H7 (cell line): Measurements from ENCODE around the gene GRIK4. TPM values are rescaled to one million over a fixed set of nuclear protein-coding genes. Genes with fewer than 3 reads are reported as not detected.
"Not testable (repeated sequence)": the region's sequence is repeated elsewhere in the genome, so short reads cannot be mapped to it uniquely, and the experiment has no call there.

ENCODE experiments used
- DNase-seq: peaks from one replicate; pipeline ENCODE4 v3.0.0; 2012
- H3K27me3 ChIP-seq: 2 replicates; pipeline ENCODE4 v1.6.0; 2011; ENCODE audit warnings: mild to moderate bottlenecking, low read length; ENCODE audit not compliant: control insufficient read depth, insufficient read depth
- H3K36me3 ChIP-seq: replicated peaks from 2 replicates; pipeline ENCODE4 v1.5.1; 2011; ENCODE audit warnings: low read length; ENCODE audit not compliant: control insufficient read depth, insufficient read depth
- H3K4me3 ChIP-seq: 2 replicates; pipeline ENCODE4 v1.5.1; 2011; ENCODE audit warnings: low read depth, mild to moderate bottlenecking, control low read depth, low read length, moderate library complexity; ENCODE audit not compliant: insufficient read depth
- total RNA-seq: library from RNA; depleted of rRNA; stranded (reverse); fragments of >200 nt; shearing (Covaris generic); gene quantifications from 2 replicates; pipeline ENCODE4 v1.2.3, GENCODE V29; 2014

GRIK4 gene
- total RNA-seq, 1 experiment from 2014 or later: 1.0 TPM

- DNase-seq: no peak
- Histone ChIP-seq H3K4me3 (no peak overlapping the region), H3K36me3 (no peaks in the 10 kb centered on the region), H3K27me3 (no peaks in the 10 kb centered on the region)
Observed at GRCh38 chr11:121004206-121004840, 492.8 kb downstream of the GRIK4 start.

DNA sequence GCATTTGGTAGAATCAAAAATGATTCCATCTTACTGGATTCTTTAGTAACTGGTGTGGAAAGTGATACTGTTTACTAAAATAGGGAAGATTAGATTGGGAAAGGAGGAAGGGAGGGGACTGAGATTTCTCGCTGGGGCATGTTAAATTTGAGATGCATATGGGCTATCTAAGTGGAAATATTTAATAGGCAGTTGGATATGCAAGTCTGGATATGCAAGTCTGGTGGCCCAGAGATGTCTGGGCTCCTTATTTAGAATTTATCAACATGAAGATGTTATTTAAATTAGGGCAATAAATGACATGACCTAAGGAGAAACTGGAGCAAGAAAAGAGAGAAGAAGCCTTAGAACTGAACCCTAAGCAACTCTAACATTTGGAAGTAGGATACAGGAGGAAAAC is 495.4 kb downstream of the GRIK4 start:
- no peak overlapping the region for H3K4me3 ChIP-seq
- no peaks in the 10 kb centered on the region for H3K27me3 ChIP-seq
- no peak for DNase-seq
- no peaks in the 10 kb centered on the region for H3K36me3 ChIP-seq

DNA sequence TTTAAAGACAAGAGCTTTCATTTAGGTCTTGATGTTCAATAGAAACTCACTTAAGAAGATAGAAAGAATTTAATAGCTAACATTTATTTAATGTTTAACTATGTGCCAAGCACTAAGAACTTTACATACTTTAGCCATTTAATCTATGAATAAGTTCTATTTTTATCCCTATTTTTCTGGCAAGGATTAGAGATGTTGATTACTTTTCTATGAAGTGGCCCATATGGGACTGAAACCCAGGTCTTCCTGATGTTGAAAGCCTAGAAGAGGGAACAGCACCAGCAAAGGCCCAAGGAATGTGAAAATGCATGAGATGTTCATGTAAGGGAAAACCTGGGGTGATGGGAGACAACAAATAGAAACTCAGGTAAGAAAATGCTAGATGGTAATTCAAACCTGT is 497.0 kb downstream of the GRIK4 start:
- Histone ChIP-seq H3K27me3 (no peaks in the 10 kb centered on the region), H3K36me3 (no peaks in the 10 kb centered on the region), H3K4me3 (no peak overlapping the region)
- DNase-seq: no peak

- Histone ChIP-seq H3K27me3 (no peaks in the 10 kb centered on the region), H3K36me3 (no peaks in the 10 kb centered on the region), H3K4me3 (no peak overlapping the region)
- DNase-seq: no peak
Observed at GRCh38 chr11:121012091-121012490, 500.5 kb downstream of the GRIK4 start.

DNA sequence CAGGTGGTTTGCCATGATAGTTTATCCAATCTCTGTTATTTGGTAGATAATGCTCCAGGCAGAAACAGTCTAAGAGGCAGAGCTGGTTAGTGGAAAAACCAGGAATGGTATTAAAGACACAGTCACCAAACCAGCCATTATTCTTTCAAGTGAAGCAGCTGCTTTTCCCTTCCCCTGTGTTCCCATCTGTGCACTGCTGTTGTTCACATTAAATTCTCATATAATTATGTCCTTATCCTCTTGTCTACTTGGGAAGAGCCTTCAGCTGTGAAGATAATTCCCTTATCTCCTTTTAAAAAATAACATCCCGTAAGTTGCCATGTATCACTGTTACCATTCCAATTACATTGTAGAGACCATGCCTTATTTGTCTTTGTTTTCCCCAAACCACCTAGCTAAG is 507.2 kb downstream of the GRIK4 start:
- Histone ChIP-seq H3K4me3 (no peak overlapping the region), H3K27me3 (no peaks in the 10 kb centered on the region), H3K36me3 (no peaks in the 10 kb centered on the region)
- DNase-seq: no peak

- not testable (repeated sequence) for H3K4me3 ChIP-seq, H3K27me3 ChIP-seq, DNase-seq, H3K36me3 ChIP-seq
Observed at GRCh38 chr11:121021718-121022117, 510.2 kb downstream of the GRIK4 start.

GRCh38 chr11:121023848-121024751 is 512.6 kb downstream of the GRIK4 start, which contains the start of gene TBCEL:
TSS of gene TBCEL (plus strand) at chr11:121024102. CDS start at chr11:121045691, 21,589 bp downstream.
- H3K4me3 ChIP-seq: peak within 1 kb of the TSS; percentile 77
- DNase-seq: peak; percentile 97
- H3K27me3 ChIP-seq: no peaks in the 10 kb centered on the region
- H3K36me3 ChIP-seq: no peaks in the 10 kb centered on the region

GRCh38 chr11:121024989-121025388 is 513.4 kb downstream of the GRIK4 start:
- no peak for DNase-seq
- Histone ChIP-seq H3K36me3 (no peaks in the 10 kb centered on the region), H3K4me3 (peak overlapping the region; percentile 77), H3K27me3 (no peaks in the 10 kb centered on the region)

- no peak overlapping the region for H3K4me3 ChIP-seq
- H3K36me3 ChIP-seq: no peaks in the 10 kb centered on the region
- DNase-seq: no peak
- no peaks in the 10 kb centered on the region for H3K27me3 ChIP-seq
Observed at GRCh38 chr11:121029153-121029552, 517.6 kb downstream of the GRIK4 start.

- Histone ChIP-seq H3K36me3 (no peaks in the 10 kb centered on the region), H3K4me3 (no peak overlapping the region), H3K27me3 (no peaks in the 10 kb centered on the region)
- no peak for DNase-seq
Observed at GRCh38 chr11:121029813-121030445, 518.4 kb downstream of the GRIK4 start.

DNA sequence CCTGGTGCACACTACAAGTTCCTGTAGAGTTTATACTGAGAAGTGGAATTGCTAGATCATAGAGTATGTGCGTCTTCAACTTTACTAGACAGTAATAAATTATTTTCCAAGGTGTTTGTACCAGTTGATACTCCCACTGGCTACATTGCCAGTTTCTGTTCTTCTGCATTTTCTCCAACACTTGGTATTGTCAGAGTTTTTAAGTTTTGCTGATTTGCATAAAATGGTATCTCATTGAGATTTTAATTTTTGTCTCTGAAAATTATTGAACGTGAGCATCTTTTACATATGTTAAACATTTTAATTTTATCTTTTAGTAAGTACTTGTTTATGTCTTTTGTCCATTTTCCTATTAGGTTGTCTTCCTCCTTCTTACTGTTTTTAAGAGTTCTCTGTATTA is 519.6 kb downstream of the GRIK4 start:
- Histone ChIP-seq H3K36me3 (no peaks in the 10 kb centered on the region), H3K27me3 (no peaks in the 10 kb centered on the region), H3K4me3 (no peak overlapping the region)
- no peak for DNase-seq

DNA sequence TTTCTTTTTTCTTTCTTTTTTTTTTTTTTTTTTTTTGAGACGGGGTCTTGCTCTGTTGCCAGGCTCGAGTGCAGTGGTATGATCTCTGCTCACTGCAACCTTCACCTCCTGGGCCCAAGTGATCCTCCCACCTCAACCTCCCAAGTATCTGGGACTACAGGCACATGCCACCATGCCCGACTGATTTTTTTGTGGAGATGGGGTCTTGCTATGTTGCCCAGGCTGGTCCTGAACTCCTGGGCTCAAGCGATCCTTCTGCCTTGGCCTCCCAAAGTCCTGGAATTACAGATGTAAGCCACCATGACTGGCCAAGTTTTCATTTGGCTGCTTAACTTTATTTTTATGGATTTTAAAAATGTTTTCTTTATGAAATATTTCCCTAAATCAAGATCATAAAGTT is 520.1 kb downstream of the GRIK4 start:
- DNase-seq, H3K4me3 ChIP-seq, H3K36me3 ChIP-seq, H3K27me3 ChIP-seq: not testable (repeated sequence)

GRCh38 chr11:121032546-121032945 is 521.0 kb downstream of the GRIK4 start:
- Histone ChIP-seq H3K4me3 (no peak overlapping the region), H3K27me3 (no peaks in the 10 kb centered on the region), H3K36me3 (no peaks in the 10 kb centered on the region)
- DNase-seq: no peak

GRCh38 chr11:121033635-121034034 is 522.1 kb downstream of the GRIK4 start:
- no peak overlapping the region for H3K4me3 ChIP-seq
- H3K36me3 ChIP-seq: no peaks in the 10 kb centered on the region
- H3K27me3 ChIP-seq: no peaks in the 10 kb centered on the region
- DNase-seq: no peak
